Keratinocyte (primary cell): ENCODE results near the gene UBQLN1. TPM values are rescaled to one million over a fixed set of nuclear protein-coding genes. Genes with fewer than 3 reads are reported as not detected.

Experiments
- DNase-seq: peaks from one replicate; pipeline ENCODE4 v3.0.0-alpha.2; 2011; ENCODE audit warnings: low read depth, missing footprints, low spot score
- FAIRE-seq: peaks from 2 replicates; lab custom pipeline; 2011; peaks lifted over from hg19 to GRCh38; lab: Jason Lieb, UNC
- H2AFZ ChIP-seq: 2 replicates; pipeline ENCODE4 v1.6.0; 2012; ENCODE audit warnings: low read length, control low read depth, inconsistent platforms; ENCODE audit not compliant: control insufficient read depth
- H3K27ac ChIP-seq: 2 replicates; pipeline ENCODE4 v1.5.1; 2011; ENCODE audit warnings: low read length; ENCODE audit not compliant: control insufficient read depth, insufficient read depth
- H3K27me3 ChIP-seq: 3 replicates; pipeline ENCODE4 v1.6.0; 2011; ENCODE audit warnings: low read length; ENCODE audit not compliant: control insufficient read depth, insufficient read depth; ENCODE audit errors: extremely low read depth
- H3K36me3 ChIP-seq, 2 experiments: 2 replicates in 1 of 2; 3 replicates in 1 of 2; pipeline ENCODE4 v1.5.1; 2011; ENCODE audit warnings: low read length in 2 of 2, mild to moderate bottlenecking in 1 of 2; ENCODE audit not compliant: control insufficient read depth in 2 of 2, insufficient read depth in 2 of 2; ENCODE audit errors: extremely low read depth in 1 of 2
- H3K4me1 ChIP-seq: 3 replicates; pipeline ENCODE4 v1.5.1; 2011; ENCODE audit warnings: low read length; ENCODE audit not compliant: control insufficient read depth, insufficient read depth; ENCODE audit errors: extremely low read depth
- H3K4me2 ChIP-seq: 3 replicates; pipeline ENCODE4 v1.6.0; 2011; ENCODE audit warnings: low read depth, low read length; ENCODE audit not compliant: control insufficient read depth, insufficient read depth; ENCODE audit errors: extremely low read depth
- H3K4me3 ChIP-seq, 3 experiments: fragments of 200-600 bp in 1 of 3; sonication (generic) in 1 of 3; 2 replicates in 2 of 3; 3 replicates in 1 of 3; pipeline ENCODE4 v1.5.1; 2011 to 2016; ENCODE audit warnings: low read length in 3 of 3, mild to moderate bottlenecking in 3 of 3, control low read depth in 2 of 3, inconsistent platforms in 1 of 3, low read depth in 1 of 3, mixed read lengths in 1 of 3, mixed run types in 1 of 3, moderate library complexity in 1 of 3; ENCODE audit not compliant: control insufficient read depth in 2 of 3, insufficient read depth in 2 of 3; ENCODE audit errors: extremely low read depth in 1 of 3
- H3K79me2 ChIP-seq: 2 replicates; pipeline ENCODE4 v1.6.0; 2012; ENCODE audit warnings: low read length; ENCODE audit not compliant: control insufficient read depth, insufficient read depth
- H3K9ac ChIP-seq: 3 replicates; pipeline ENCODE4 v1.6.0; 2011; ENCODE audit warnings: low read length; ENCODE audit not compliant: control insufficient read depth, insufficient read depth; ENCODE audit errors: extremely low read depth
- H3K9me1 ChIP-seq: 3 replicates; pipeline ENCODE4 v1.6.0; 2011; ENCODE audit warnings: low read length; ENCODE audit not compliant: control insufficient read depth, insufficient read depth; ENCODE audit errors: extremely low read depth
- H3K9me3 ChIP-seq: 2 replicates; pipeline ENCODE4 v1.5.1; 2012; ENCODE audit warnings: low read depth, low read length; ENCODE audit not compliant: control insufficient read depth
- H4K20me1 ChIP-seq: 3 replicates; pipeline ENCODE4 v1.6.0; 2011; ENCODE audit warnings: low read length; ENCODE audit not compliant: control insufficient read depth, insufficient read depth; ENCODE audit errors: extremely low read depth
- EZH2 ChIP-seq: IDR thresholded peaks from one replicate; pipeline ENCODE4 v1.6.1; 2012; ENCODE audit warnings: inconsistent platforms, mild to moderate bottlenecking, low read length, moderate library complexity
- dilution Hi-C: fragments of 300-500 bp; cut with MboI; formaldehyde crosslinking; loops from one replicate; pipeline ENCODE4 v1.7.0; 2020; ENCODE audit warnings: low sequenced_read_pairs; ENCODE audit not compliant: extremely low pct_ligation_motif_present
- polyA minus RNA-seq, 3 experiments: library from RNA; depleted of rRNA, polyadenylated mRNA; stranded (reverse); fragments of >200 nt; gene quantifications; 1 replicate in 1 of 3; 2 replicates in 1 of 3; 3 replicates in 1 of 3; pipeline ENCODE4 v1.2.3, GENCODE V29; 2011
- polyA plus RNA-seq, 5 experiments: library from polyadenylated mRNA; depleted of rRNA in 3 of 5; stranded (reverse) in 3 of 5; stranded (forward) in 1 of 5; unstranded in 1 of 5; fragments of >200 nt; gene quantifications; 1 replicate in 1 of 5; 2 replicates in 3 of 5; 3 replicates in 1 of 5; pipeline versions ENCODE4 v1.2.1 to v1.2.3, GENCODE V29; 2011 to 2012; ENCODE audit warnings: missing spikeins in 2 of 5, low read depth in 1 of 5, low replicate concordance in 1 of 5
- TF ChIP-seq, protein P1 (sequence below), 3 experiments: IDR thresholded peaks in 1 of 3; conservative IDR thresholded peaks in 1 of 3; optimal IDR thresholded peaks in 1 of 3; 2 replicates in 2 of 3; 3 replicates in 1 of 3; pipeline versions ENCODE3 to v1.5.1; 2011; ENCODE audit warnings: low read length in 3 of 3, mild to moderate bottlenecking in 3 of 3, moderate library complexity in 2 of 3, control low read depth in 1 of 3, inconsistent platforms in 1 of 3; ENCODE audit not compliant: insufficient read depth in 2 of 3; ENCODE audit errors: extremely low read depth in 1 of 3

The UBQLN1 gene
- polyA plus RNA-seq (111 to 148 TPM (median 145 TPM) in 3 replicates), polyA minus RNA-seq (154 to 278 TPM (median 225 TPM) in 3 replicates)
- 97.6 TPM for polyA plus RNA-seq (2011; ENCODE audit: low read depth)
- 83.3 and 162 TPM in 2 replicates for polyA plus RNA-seq (2011; cell fraction: cytosol; rRNA removed)
- 107 and 113 TPM in 2 replicates for polyA plus RNA-seq (2011; cell fraction: nucleus; rRNA removed)
- 79.9 and 83.9 TPM in 2 replicates for polyA plus RNA-seq (2012; ENCODE audit: low replicate concordance)
- polyA minus RNA-seq (2011; cell fraction: cytosol; rRNA and poly(A)+ RNA removed), result 127 TPM
- 99.2 and 154 TPM in 2 replicates for polyA minus RNA-seq (2011; cell fraction: nucleus; rRNA and poly(A)+ RNA removed)

DNA sequence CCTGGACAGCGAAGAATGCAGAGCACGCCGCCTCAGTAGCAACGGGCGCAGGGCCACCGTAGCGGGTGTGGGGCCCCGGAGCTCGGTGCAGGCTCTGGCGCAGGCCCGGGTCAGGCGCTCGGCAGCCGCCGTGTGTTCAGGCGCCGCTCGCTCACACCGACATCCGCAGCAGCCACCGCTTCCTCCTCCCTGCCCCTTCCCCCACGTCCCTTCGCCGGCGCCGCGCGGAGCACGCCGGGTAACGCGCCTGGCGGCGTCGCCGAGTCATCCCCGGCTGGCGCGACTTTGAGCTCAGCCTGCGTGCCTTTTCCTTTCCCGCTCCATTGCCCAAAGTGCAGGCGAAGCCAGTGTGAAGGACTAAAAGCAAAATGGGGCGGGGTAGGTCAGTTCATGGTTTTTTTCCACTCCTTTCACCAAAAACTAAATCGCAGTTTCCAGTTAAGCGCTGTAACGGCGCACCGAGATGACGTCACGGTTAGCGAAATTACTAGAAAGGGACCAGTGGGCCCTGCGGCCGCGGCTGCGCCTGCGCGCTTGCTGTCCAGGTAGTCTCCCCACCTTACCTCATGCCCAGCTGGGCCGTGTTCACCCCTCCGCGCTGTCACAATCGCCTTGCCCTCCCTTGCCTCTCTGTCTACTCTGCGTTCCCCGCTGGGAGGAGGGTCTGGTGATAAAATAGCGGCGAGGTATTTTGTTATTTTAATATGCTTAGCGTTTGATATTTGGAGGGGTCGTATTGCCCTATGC, at the start of gene UBQLN1:
Gene UBQLN1, minus strand, starts transcription at position 191 of the 747 bp plus-strand sequence. CDS start 279 bp downstream, outside the sequence.
- dilution Hi-C loops, result no loop called here
- peaks cover 3% of the 10 kb centered on the region for H4K20me1 ChIP-seq
- no peaks in the 10 kb centered on the region for H3K36me3 ChIP-seq
- DNase-seq (peak; percentile 49), FAIRE-seq (peak; percentile 34)
- TF ChIP-seq, protein P1, sequence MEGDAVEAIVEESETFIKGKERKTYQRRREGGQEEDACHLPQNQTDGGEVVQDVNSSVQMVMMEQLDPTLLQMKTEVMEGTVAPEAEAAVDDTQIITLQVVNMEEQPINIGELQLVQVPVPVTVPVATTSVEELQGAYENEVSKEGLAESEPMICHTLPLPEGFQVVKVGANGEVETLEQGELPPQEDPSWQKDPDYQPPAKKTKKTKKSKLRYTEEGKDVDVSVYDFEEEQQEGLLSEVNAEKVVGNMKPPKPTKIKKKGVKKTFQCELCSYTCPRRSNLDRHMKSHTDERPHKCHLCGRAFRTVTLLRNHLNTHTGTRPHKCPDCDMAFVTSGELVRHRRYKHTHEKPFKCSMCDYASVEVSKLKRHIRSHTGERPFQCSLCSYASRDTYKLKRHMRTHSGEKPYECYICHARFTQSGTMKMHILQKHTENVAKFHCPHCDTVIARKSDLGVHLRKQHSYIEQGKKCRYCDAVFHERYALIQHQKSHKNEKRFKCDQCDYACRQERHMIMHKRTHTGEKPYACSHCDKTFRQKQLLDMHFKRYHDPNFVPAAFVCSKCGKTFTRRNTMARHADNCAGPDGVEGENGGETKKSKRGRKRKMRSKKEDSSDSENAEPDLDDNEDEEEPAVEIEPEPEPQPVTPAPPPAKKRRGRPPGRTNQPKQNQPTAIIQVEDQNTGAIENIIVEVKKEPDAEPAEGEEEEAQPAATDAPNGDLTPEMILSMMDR (optimal IDR thresholded peaks at IDR 0.05 in 1 of 3, IDR thresholded peaks at IDR 0.05 in 1 of 3, conservative IDR thresholded peaks at IDR 0.05 in 1 of 3; ENCODE audit: extremely low read depth in 1 of 3, insufficient read depth in 2 of 3, low read length in 3 of 3), result no peak
- TF ChIP-seq EZH2, result no peak
- H3K27me3 ChIP-seq, result no peaks in the 10 kb centered on the region
- peaks cover 19% of the 10 kb centered on the region for H3K4me1 ChIP-seq
- peak within 1 kb of the TSS; percentile 100 for H3K27ac ChIP-seq
- peak within 1 kb of the TSS; percentile 100 for H2AFZ ChIP-seq
- H3K9me3 ChIP-seq, result no peaks in the 10 kb centered on the region
- H3K4me2 ChIP-seq, result peak within 1 kb of the TSS; percentile 98
- H3K9me1 ChIP-seq, result no peaks in the 10 kb centered on the region
- H3K79me2 ChIP-seq, result peaks cover 54% of the 10 kb centered on the region
- H3K9ac ChIP-seq, result peak within 1 kb of the TSS; percentile 99
- peak within 1 kb of the TSS; percentile 94 to 98 (median 97) for H3K4me3 ChIP-seq

DNA sequence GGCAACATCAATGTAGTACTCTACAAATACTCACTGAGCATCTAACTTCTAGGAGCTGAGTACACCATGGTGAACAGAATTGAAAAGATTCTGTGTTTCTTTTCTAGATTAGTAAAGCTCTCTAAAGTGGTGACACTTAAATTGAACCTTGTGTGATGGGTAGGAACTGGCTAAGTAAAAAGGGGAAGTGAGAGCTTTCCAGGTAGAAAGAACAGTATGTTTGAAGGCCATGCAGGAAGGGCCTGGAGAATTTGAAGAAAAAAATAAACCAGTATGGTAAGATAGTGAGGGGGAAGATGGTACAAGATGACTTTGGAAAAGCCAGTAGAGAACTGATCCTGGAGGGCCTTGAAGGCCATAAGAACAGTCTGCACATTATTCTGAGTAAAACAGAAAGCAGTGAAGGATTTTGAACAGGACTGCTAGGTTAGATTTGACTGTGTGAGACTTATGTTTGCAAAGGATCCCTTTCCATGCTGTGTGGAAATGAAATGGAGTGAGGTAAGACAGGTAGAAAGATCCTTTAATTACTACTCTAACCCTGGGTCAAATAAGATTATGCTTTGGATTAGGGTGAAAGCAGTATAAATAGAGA, 46.7 kb upstream of the UBQLN1 start:
- Histone ChIP-seq H3K4me2 (no peak overlapping the region), H3K4me1 (no peaks in the 10 kb centered on the region), H3K36me3 (no peaks in the 10 kb centered on the region), H3K9me1 (no peaks in the 10 kb centered on the region), H3K4me3 (no peak overlapping the region), H3K27ac (no peak overlapping the region), H3K9ac (no peak overlapping the region), H3K9me3 (no peaks in the 10 kb centered on the region), H3K79me2 (no peaks in the 10 kb centered on the region), H2AFZ (no peak overlapping the region), H4K20me1 (no peaks in the 10 kb centered on the region), H3K27me3 (no peaks in the 10 kb centered on the region)
- DNase-seq (no peak), FAIRE-seq (no peak)
- dilution Hi-C loops, result no loop called here
- no peak for TF ChIP-seq EZH2
- TF ChIP-seq, protein P1 (optimal IDR thresholded peaks at IDR 0.05 in 1 of 3, IDR thresholded peaks at IDR 0.05 in 1 of 3, conservative IDR thresholded peaks at IDR 0.05 in 1 of 3; ENCODE audit: extremely low read depth in 1 of 3, insufficient read depth in 2 of 3, low read length in 3 of 3), result no peak
